ENCODE measurements around the gene CLDN20. TPM values are rescaled to one million over a fixed set of nuclear protein-coding genes. Genes with fewer than 3 reads are reported as not detected.

The CLDN20 gene
- total RNA-seq, 1 donor from 2014 or later, result 2.2 TPM

DNA sequence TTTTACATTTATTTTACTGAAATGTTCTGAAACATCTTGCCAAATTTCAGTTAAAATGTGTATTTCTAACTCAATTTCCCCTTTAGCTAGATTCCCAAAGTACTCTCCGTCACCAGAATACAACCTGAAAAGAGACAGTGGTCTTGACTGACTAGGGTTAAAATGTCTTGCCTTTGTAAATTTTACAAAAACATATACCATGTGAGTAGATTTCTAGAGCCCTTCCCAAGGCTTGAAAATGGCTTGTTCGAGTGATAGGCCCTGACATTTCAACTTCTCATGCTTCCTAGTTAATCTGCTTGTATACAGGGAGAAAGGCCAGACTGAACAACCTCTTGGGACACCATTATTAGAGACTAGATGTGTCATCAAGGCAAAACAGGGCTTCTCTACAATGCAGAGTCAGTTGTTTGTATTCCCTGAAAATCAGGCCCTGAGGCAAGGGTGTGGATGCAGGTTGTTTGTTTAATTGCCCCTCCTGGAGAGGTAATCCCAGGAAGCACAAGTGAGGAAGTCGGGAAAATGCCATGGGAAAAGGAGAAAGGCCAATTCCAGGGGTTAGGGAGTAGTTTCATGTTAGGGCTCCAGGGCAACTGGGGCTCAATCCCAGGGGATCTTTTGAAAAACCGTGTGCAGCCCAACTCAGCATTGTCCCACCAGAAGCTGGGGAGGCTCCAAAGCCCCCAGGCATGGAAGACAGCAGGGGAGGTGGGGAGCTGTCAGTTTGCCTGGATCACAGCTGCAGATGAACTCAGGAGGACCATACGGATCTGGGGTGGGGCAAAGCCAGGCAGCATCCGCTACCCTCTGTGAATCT is 62.1 kb downstream of the CLDN20 start:
- ATAC-seq, result no peak
- DNase-seq (ENCODE audit: low spot score), result no peak
- intact Hi-C loops (cut with DNase I), result no loop called here

Other genes starting within 250 kb of the CLDN20 start
- gene TFB1M, start 50.5 kb downstream of the CLDN20 start, total RNA-seq, result 34.6 TPM
- not detected for gene NOX3, start 191.8 kb downstream of the CLDN20 start, total RNA-seq

All from sciatic nerve (tissue), 2 donors.